ENCODE results near the gene PELI2.

Gene PELI2

GRCh38 chr14:56145181-56145769 lies 27.1 kb downstream of the PELI2 start:
- TF ChIP-seq, protein P1, sequence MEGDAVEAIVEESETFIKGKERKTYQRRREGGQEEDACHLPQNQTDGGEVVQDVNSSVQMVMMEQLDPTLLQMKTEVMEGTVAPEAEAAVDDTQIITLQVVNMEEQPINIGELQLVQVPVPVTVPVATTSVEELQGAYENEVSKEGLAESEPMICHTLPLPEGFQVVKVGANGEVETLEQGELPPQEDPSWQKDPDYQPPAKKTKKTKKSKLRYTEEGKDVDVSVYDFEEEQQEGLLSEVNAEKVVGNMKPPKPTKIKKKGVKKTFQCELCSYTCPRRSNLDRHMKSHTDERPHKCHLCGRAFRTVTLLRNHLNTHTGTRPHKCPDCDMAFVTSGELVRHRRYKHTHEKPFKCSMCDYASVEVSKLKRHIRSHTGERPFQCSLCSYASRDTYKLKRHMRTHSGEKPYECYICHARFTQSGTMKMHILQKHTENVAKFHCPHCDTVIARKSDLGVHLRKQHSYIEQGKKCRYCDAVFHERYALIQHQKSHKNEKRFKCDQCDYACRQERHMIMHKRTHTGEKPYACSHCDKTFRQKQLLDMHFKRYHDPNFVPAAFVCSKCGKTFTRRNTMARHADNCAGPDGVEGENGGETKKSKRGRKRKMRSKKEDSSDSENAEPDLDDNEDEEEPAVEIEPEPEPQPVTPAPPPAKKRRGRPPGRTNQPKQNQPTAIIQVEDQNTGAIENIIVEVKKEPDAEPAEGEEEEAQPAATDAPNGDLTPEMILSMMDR (IDR thresholded peaks at IDR 0.05; ENCODE audit: poor library complexity, severe bottlenecking): no peak
- ATAC-seq (ENCODE audit: low read depth): no peak

GRCh38 chr14:56145965-56146364 lies 27.8 kb downstream of the PELI2 start:
- ATAC-seq (ENCODE audit: low read depth): peak; percentile 27; the same call in 1 of the 3 replicates
- H3K9me3 ChIP-seq (ENCODE audit: severe bottlenecking): no peaks in the 10 kb centered on the region
- no peak for DNase-seq (ENCODE audit: low spot score)
- no peak overlapping the region for H3K4me3 ChIP-seq (ENCODE audit: severe bottlenecking)
- TF ChIP-seq, protein P1 (IDR thresholded peaks at IDR 0.05; ENCODE audit: poor library complexity, severe bottlenecking): no peak
- no peaks in the 10 kb centered on the region for H3K36me3 ChIP-seq (ENCODE audit: low read depth)
- H3K4me1 ChIP-seq (ENCODE audit: insufficient read depth, poor library complexity, severe bottlenecking): no peaks in the 10 kb centered on the region
- H3K27ac ChIP-seq (ENCODE audit: poor library complexity, severe bottlenecking): no peak overlapping the region
- H3K27me3 ChIP-seq (ENCODE audit: insufficient read depth, poor library complexity, severe bottlenecking): peaks cover 4% of the 10 kb centered on the region

More at GRCh38 chr14:56145181-56145769, 27.1 kb downstream of the PELI2 start:
- H3K9me3 ChIP-seq (ENCODE audit: severe bottlenecking): no peaks in the 10 kb centered on the region
- no peaks in the 10 kb centered on the region for H3K36me3 ChIP-seq (ENCODE audit: low read depth)
- H3K4me3 ChIP-seq (ENCODE audit: severe bottlenecking): no peak overlapping the region
- H3K27me3 ChIP-seq (ENCODE audit: insufficient read depth, poor library complexity, severe bottlenecking): peaks cover 4% of the 10 kb centered on the region
- H3K27ac ChIP-seq (ENCODE audit: poor library complexity, severe bottlenecking): no peak overlapping the region
- no peaks in the 10 kb centered on the region for H3K4me1 ChIP-seq (ENCODE audit: insufficient read depth, poor library complexity, severe bottlenecking)
- no peak for DNase-seq (ENCODE audit: low spot score)

GRCh38 chr14:56147449-56147848 lies 29.2 kb downstream of the PELI2 start:
- Histone ChIP-seq H3K9me3 (ENCODE audit: severe bottlenecking) (no peaks in the 10 kb centered on the region), H3K4me3 (ENCODE audit: severe bottlenecking) (no peak overlapping the region), H3K36me3 (ENCODE audit: low read depth) (no peaks in the 10 kb centered on the region), H3K4me1 (ENCODE audit: insufficient read depth, poor library complexity, severe bottlenecking) (no peaks in the 10 kb centered on the region), H3K27ac (ENCODE audit: poor library complexity, severe bottlenecking) (no peak overlapping the region), H3K27me3 (ENCODE audit: insufficient read depth, poor library complexity, severe bottlenecking) (peaks cover 4% of the 10 kb centered on the region)
- TF ChIP-seq, protein P1 (IDR thresholded peaks at IDR 0.05; ENCODE audit: poor library complexity, severe bottlenecking): no peak
- DNase-seq (ENCODE audit: low spot score) (no peak), ATAC-seq (ENCODE audit: low read depth) (no peak)

GRCh38 chr14:56147986-56148901 lies 30.0 kb downstream of the PELI2 start:
- H3K4me1 ChIP-seq (ENCODE audit: insufficient read depth, poor library complexity, severe bottlenecking): no peaks in the 10 kb centered on the region
- H3K9me3 ChIP-seq (ENCODE audit: severe bottlenecking): no peaks in the 10 kb centered on the region
- ATAC-seq (ENCODE audit: low read depth) (no peak), DNase-seq (ENCODE audit: low spot score) (no peak)
- H3K4me3 ChIP-seq (ENCODE audit: severe bottlenecking): no peak overlapping the region
- no peaks in the 10 kb centered on the region for H3K36me3 ChIP-seq (ENCODE audit: low read depth)
- TF ChIP-seq, protein P1 (IDR thresholded peaks at IDR 0.05; ENCODE audit: poor library complexity, severe bottlenecking): no peak
- no peak overlapping the region for H3K27ac ChIP-seq (ENCODE audit: poor library complexity, severe bottlenecking)
- H3K27me3 ChIP-seq (ENCODE audit: insufficient read depth, poor library complexity, severe bottlenecking): peaks cover 4% of the 10 kb centered on the region

All from RWPE2 (cell line).